Panc1 (cell line): ENCODE data around the gene APCDD1.

Experiments used
- CTCF ChIP-seq: fragments of 450-650 bp; IDR thresholded peaks from 2 replicates; pipeline ENCODE4 v1.5.1; 2017; ENCODE audit warnings: mild to moderate bottlenecking
- POLR2AphosphoS5 ChIP-seq: IDR thresholded peaks from 2 replicates; pipeline ENCODE4 v1.6.1; 2012; ENCODE audit warnings: mild to moderate bottlenecking, low read depth, low read length, moderate library complexity
- SIN3A ChIP-seq: IDR thresholded peaks from 2 replicates; pipeline ENCODE4 v1.6.1; 2012; ENCODE audit warnings: low read depth, mild to moderate bottlenecking, low read length, moderate library complexity, borderline replicate concordance; ENCODE audit not compliant: insufficient read depth
- TCF7L2 ChIP-seq: IDR thresholded peaks from 2 replicates; pipeline ENCODE4 v1.6.1; 2011; ENCODE audit warnings: mild to moderate bottlenecking, low read depth, low read length, inconsistent platforms

- TF ChIP-seq CTCF (no peak), POLR2AphosphoS5 (no peak), SIN3A (no peak), TCF7L2 (no peak)
These were observed 48.4 kb upstream of the APCDD1 start for GRCh38 chr18:10405816-10406663.
